Activated CD4-positive, alpha-beta T cell treated with anti-CD3 and anti-CD28 coated beads, Interleukin-2, amount 10 ng/mL, durations not matched to agents 24 days and 14 days (primary cell): Measurements from ENCODE around the gene FNDC3B. TPM values are rescaled to one million over a fixed set of nuclear protein-coding genes. Genes with fewer than 3 reads are reported as not detected.

Source experiments
- DNase-seq: peaks from one replicate; pipeline ENCODE4 v3.0.0; 2022
- H3K27ac Mint-ChIP-seq: one replicate; pipeline ENCODE4 v1.8.0; 2022; ENCODE audit warnings: mild to moderate bottlenecking, mixed read lengths
- H3K27me3 Mint-ChIP-seq: one replicate; pipeline ENCODE4 v1.8.0; 2022; ENCODE audit warnings: mixed read lengths
- H3K36me3 Mint-ChIP-seq: one replicate; pipeline ENCODE4 v1.8.0; 2022; ENCODE audit warnings: low read depth, mild to moderate bottlenecking, mixed read lengths
- H3K4me1 Mint-ChIP-seq: one replicate; pipeline ENCODE4 v1.8.0; 2021; ENCODE audit warnings: mixed read lengths
- H3K4me3 Mint-ChIP-seq: one replicate; pipeline ENCODE4 v1.8.0; 2022; ENCODE audit warnings: mild to moderate bottlenecking, moderate library complexity, mixed read lengths
- H3K9me3 Mint-ChIP-seq: one replicate; pipeline ENCODE4 v1.8.0; 2021; ENCODE audit warnings: mixed read lengths
- intact Hi-C: fragments of 100-400 bp; cut with micrococcal nuclease; formaldehyde crosslinking; loops from one replicate; pipeline ENCODE4 v1.15.1; 2023
- total RNA-seq: library from RNA; stranded (reverse); gene quantifications from 2 replicates; pipeline ENCODE4 v1.2.3, GENCODE V29; 2022

Gene FNDC3B
- total RNA-seq, 1 donor from 2014 or later = 19.6 TPM

DNA sequence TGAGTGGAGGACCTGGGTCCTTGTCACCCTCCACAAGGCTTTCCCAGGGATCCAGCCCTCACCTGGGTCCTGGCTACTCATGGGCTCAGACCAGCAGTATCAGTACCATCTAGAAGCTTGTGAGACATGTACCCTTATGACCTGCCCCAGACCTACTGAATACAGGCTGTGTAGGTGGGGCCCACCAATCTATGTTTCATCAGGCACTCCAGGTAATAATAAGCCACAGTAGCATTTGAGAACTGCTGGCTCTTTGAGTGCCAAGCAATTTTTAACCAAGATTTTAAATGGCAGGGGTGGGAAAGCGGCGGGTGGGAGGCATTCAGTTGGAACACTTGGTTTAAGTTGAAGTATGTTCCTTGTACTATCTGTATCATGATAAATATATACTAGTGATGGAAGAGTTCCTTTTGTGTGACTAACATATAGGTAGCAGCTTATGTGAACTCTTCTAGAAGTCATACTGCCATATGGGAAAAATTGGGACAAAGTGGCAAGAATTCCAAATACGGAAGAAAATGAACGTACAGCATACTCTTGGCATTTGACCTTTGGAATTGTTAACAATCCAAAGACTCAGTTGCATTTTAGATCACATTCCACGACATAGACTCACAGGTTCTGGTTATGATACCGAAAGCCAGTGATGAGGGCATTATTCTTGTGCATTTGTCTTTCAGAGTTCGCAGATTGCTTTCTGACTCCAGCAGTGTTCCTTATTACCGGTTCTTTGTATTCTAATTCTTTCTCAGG, 218.4 kb downstream of the FNDC3B start:
- Mint-ChIP-seq H3K36me3 (peaks cover 12% of the 10 kb centered on the region), H3K4me3 (no peak overlapping the region), H3K4me1 (peaks cover 3% of the 10 kb centered on the region), H3K27ac (no peak overlapping the region), H3K9me3 (no peaks in the 10 kb centered on the region), H3K27me3 (no peaks in the 10 kb centered on the region)
- DNase-seq = no peak
- intact Hi-C loops = no loop called here

DNA sequence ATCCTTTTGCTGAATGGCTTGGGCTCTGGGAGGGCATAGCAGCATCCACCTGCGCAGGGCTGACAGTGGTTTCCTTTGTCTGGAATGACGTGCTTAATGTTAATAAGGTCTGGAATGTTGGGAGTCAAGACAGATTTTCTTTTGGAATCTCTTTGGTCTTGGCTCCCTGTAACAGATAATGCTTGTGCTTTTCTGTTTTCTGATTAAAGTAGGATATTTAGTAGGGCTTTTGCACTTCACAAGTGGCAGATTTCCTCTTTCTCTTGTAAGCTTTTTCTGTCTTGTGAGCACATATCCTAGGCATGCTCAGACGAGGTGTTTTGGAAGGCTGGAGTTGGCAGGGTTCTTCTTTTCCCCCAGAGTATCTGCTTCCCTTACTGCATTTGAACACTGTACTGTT, 219.2 kb downstream of the FNDC3B start:
- Mint-ChIP-seq H3K36me3 (peaks cover 10% of the 10 kb centered on the region), H3K27ac (no peak overlapping the region), H3K4me3 (no peak overlapping the region), H3K27me3 (no peaks in the 10 kb centered on the region), H3K4me1 (peaks cover 3% of the 10 kb centered on the region), H3K9me3 (no peaks in the 10 kb centered on the region)
- no peak for DNase-seq
- intact Hi-C loops = no loop called here

GRCh38 chr3:172259111-172259541, 219.7 kb downstream of the FNDC3B start:
- no peaks in the 10 kb centered on the region for H3K27me3 Mint-ChIP-seq
- intact Hi-C loops = no loop called here
- no peak overlapping the region for H3K4me3 Mint-ChIP-seq
- peaks cover 10% of the 10 kb centered on the region for H3K36me3 Mint-ChIP-seq
- peaks cover 3% of the 10 kb centered on the region for H3K4me1 Mint-ChIP-seq
- no peaks in the 10 kb centered on the region for H3K9me3 Mint-ChIP-seq
- DNase-seq = no peak
- H3K27ac Mint-ChIP-seq = no peak overlapping the region

DNA sequence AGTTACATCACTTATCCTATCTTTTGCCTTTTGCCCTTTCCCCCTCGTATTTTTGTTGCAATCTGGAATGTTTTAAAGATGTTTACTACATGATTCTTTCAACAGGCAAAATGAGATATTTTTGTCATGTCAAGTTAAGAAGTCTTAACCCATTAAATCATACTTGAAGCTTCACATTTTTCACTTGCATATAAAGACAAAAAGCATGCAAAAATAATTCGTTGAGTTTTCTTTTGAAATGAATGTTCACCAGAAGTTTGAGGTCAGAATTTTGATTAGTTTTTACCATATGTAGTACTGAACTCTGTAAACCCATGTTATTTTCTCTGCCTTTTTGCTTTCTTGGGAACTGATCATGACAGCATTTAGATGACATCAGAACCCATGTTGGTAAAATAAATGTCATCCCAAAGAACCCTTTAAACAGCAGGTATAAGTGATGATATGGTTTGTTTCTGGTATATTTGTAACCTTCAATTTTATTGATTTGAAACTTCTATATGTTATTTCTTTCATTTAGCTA, 220.4 kb downstream of the FNDC3B start:
- no peak overlapping the region for H3K27ac Mint-ChIP-seq

DNA sequence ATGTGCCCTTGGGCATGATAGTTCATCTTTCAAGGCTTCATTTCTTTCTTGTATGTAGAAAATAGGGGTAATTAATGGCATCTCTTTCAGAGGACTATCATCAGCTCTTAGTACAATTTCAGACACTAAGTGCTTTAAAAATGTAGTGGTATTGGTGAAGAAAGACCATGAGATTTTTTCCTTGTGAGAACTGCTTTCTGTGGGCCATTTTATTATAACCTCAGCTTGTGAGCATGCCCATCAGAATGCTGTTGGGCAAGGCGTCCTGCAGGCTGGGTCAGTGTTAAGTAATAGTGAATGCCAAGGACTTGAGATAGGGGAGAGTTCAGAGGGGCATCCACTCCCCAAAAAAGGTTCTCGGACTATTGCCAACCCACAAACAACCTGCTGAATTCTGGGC, 221.0 kb downstream of the FNDC3B start:
- H3K27ac Mint-ChIP-seq = no peak overlapping the region
- H3K4me3 Mint-ChIP-seq = no peak overlapping the region
- no peaks in the 10 kb centered on the region for H3K4me1 Mint-ChIP-seq
- intact Hi-C loops = no loop called here
- H3K9me3 Mint-ChIP-seq = no peaks in the 10 kb centered on the region
- no peak for DNase-seq
- H3K27me3 Mint-ChIP-seq = no peaks in the 10 kb centered on the region
- H3K36me3 Mint-ChIP-seq = peaks cover 11% of the 10 kb centered on the region

More for the DNA sequence above, 220.4 kb downstream of the FNDC3B start:
- no peaks in the 10 kb centered on the region for H3K9me3 Mint-ChIP-seq
- peaks cover 11% of the 10 kb centered on the region for H3K36me3 Mint-ChIP-seq
- no peak for DNase-seq
- H3K27me3 Mint-ChIP-seq = no peaks in the 10 kb centered on the region
- no peak overlapping the region for H3K4me3 Mint-ChIP-seq
- intact Hi-C loops = no loop called here
- H3K4me1 Mint-ChIP-seq = no peaks in the 10 kb centered on the region

DNA sequence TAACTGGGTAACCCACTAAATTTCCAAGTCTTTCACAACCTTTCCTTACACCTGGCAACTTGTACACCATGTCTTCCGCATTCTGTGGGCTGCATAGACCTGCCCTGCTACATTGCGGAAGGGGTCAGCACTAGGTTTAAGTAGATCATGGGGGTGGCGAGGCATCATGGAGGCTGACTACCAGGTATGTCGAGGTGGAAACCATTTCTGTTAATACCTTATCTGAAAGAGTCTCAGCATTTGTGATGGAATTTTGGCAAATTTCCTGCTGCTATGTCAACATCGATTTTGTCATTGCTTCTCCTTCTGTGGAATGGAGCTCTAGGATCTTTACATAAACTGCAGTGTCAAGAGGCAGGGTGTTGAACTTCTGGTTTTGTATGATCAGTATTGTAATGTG, 221.7 kb downstream of the FNDC3B start:
- intact Hi-C loops = no loop called here
- H3K4me1 Mint-ChIP-seq = no peaks in the 10 kb centered on the region
- no peaks in the 10 kb centered on the region for H3K27me3 Mint-ChIP-seq
- no peak for DNase-seq
- peaks cover 8% of the 10 kb centered on the region for H3K36me3 Mint-ChIP-seq
- no peak overlapping the region for H3K4me3 Mint-ChIP-seq
- no peaks in the 10 kb centered on the region for H3K9me3 Mint-ChIP-seq
- H3K27ac Mint-ChIP-seq = no peak overlapping the region

DNA sequence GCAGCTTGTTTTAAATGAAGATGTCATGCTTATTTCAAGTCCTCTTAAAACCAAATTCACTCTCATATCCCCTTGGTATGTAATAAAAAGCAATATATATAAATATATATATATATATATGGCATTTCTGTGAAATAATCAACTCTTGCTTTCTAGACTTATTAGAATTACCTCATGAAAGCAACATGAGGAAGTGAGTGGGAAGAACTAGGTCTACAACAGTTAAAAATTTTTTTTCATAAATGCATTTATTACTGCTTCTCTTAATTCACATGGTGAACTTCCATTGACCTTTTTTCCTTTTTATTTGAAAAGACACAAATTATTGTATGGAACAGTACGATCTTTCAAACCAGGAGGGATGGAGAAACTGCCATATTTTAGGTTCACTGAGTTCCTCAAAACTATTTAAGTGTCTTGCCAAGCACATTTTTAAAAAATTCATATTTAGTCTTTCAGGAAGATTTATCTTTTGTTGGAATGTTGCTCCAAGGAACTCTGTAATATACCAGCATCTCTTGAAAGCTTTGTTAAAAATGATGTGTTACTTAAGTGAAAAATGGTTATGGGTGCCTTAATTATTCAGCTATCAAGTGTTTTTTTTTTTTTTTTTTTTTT, 223.7 kb downstream of the FNDC3B start:
- no peaks in the 10 kb centered on the region for H3K27me3 Mint-ChIP-seq
- H3K36me3 Mint-ChIP-seq = peaks cover 9% of the 10 kb centered on the region
- H3K4me1 Mint-ChIP-seq = no peaks in the 10 kb centered on the region
- no peak for DNase-seq
- no peaks in the 10 kb centered on the region for H3K9me3 Mint-ChIP-seq
- H3K27ac Mint-ChIP-seq = no peak overlapping the region
- H3K4me3 Mint-ChIP-seq = no peak overlapping the region
- intact Hi-C loops = no loop called here

DNA sequence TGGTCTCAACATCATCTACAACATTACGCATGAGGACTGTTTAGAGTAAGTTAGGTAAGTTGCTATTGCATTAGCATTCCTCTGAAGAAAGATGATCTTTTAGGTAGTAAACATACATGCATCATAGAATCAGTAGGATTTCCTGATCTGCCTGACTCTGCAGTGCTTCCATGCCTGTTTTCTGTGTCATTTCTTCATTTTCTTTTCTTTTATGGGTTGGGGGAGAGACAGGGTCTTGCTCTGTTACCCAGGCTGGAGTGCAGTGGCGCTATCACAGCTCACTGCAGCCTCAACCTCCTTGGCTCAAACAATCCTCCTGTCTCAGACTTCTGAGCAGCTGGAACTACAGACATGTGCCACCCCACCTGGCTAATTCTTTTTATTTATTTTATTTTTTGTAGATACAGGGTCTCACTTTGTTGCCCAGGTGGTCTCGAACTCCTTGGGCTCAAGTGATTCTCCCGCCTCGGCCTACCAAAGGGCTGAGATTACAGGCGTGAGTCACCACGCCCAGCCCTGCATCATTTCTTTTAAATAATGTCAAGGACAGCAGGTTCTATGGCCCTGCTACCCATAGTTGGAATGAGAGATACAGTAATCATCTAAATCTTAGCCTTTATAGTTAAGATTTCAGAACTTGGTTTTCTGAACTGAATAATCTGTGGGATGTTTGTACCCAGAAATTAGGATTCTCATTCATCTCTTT, 224.6 kb downstream of the FNDC3B start:
- DNase-seq = no peak
- no peaks in the 10 kb centered on the region for H3K4me1 Mint-ChIP-seq
- no peaks in the 10 kb centered on the region for H3K9me3 Mint-ChIP-seq
- H3K27me3 Mint-ChIP-seq = no peaks in the 10 kb centered on the region
- intact Hi-C loops = no loop called here
- H3K4me3 Mint-ChIP-seq = no peak overlapping the region
- no peak overlapping the region for H3K27ac Mint-ChIP-seq
- H3K36me3 Mint-ChIP-seq = peaks cover 9% of the 10 kb centered on the region

DNA sequence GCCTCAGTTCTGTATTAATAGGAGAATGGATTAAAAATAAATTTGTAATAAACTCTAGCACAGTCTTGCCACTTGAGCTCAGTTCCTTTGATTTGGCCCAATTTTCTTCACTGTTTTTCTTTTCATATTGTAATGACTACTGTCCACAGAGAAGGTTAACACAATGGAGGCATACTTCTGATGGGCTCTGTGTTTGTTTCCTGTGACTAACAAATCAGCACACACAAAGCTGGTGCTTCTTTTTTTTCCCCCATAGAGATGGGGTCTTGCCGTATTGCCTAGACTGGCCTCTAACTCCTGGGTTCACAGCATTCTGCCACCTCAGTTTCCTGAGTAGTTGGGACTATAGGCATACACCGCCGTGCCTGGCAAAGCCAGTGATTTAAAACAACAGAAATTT, 226.7 kb downstream of the FNDC3B start:
- Mint-ChIP-seq H3K27ac (no peak overlapping the region), H3K4me3 (no peak overlapping the region), H3K36me3 (peaks cover 11% of the 10 kb centered on the region), H3K4me1 (no peaks in the 10 kb centered on the region), H3K9me3 (no peaks in the 10 kb centered on the region), H3K27me3 (no peaks in the 10 kb centered on the region)
- DNase-seq = peak; percentile 42
- intact Hi-C loops = no loop called here

DNA sequence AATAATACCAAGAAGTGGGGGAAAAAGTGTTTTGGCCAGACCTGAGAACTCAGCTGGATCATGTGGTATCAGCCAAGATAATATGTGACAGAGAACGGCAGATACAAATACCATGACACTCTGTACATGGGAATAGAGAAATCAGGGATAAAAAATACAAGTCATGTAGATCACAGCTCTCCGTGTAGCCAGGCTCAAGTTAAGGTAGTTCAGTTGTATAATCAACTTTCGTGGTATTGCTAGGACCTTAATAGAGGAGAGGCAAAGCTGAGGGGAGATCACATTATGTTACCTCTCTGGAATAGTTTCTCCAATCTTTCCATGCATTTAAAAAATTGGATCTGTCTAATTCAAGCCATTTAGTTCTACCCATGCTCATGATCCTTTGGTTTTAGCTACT, 229.0 kb downstream of the FNDC3B start:
- H3K4me1 Mint-ChIP-seq = no peaks in the 10 kb centered on the region
- peaks cover 11% of the 10 kb centered on the region for H3K36me3 Mint-ChIP-seq
- no peaks in the 10 kb centered on the region for H3K27me3 Mint-ChIP-seq
- intact Hi-C loops = no loop called here
- DNase-seq = no peak
- no peak overlapping the region for H3K4me3 Mint-ChIP-seq
- no peaks in the 10 kb centered on the region for H3K9me3 Mint-ChIP-seq
- H3K27ac Mint-ChIP-seq = no peak overlapping the region

DNA sequence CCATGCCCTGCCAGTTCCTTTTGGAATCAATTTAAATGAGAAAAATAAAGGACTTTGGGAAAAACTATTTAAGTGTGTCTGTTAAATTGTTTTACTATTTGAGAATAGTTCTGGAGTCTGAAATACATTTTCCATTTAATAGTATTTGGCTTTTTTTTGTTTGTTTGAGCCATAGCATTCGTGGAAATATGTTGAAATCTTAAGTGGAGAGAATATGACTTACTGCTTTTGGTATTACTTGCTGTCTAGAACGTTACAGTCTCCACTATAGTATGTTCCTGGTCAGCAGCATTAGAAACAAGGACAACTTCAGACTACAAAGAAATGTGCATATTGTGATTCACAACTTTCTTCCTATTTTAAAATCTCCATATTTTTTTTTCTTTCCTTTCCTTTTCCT, 229.5 kb downstream of the FNDC3B start:
- no peaks in the 10 kb centered on the region for H3K4me1 Mint-ChIP-seq
- intact Hi-C loops = no loop called here
- DNase-seq = no peak
- H3K9me3 Mint-ChIP-seq = no peaks in the 10 kb centered on the region
- H3K36me3 Mint-ChIP-seq = peaks cover 11% of the 10 kb centered on the region
- H3K27me3 Mint-ChIP-seq = no peaks in the 10 kb centered on the region
- no peak overlapping the region for H3K4me3 Mint-ChIP-seq
- H3K27ac Mint-ChIP-seq = no peak overlapping the region

DNA sequence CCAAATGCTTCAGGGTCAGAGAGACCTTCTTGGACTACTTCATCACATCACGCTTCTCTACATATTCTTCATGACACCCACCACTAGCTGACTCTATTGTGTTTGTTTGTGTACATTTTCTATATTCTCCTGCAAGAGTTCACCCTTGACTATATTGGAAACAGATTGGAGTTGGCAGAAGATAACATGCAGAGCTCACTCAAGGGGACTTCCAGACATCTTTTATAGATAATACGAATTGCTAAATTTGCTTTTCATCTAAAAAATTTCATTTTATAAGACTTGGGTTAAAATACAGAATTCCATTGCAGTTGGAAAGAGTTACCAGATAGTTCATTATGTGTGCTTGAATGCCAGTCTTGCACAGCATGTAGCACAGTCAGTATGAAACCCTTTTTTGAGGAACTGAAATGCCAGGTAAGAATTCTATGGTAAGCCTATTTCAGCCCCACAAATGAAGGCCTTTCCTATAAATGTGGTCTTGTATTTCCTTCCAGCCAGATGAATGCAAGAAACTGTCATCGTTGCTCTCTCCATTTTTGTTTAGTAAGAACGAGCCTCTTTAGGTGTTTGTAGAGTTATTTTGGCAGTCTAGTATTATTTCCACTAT, 231.3 kb downstream of the FNDC3B start:
- intact Hi-C loops = no loop called here
- H3K36me3 Mint-ChIP-seq = peaks cover 9% of the 10 kb centered on the region

DNA sequence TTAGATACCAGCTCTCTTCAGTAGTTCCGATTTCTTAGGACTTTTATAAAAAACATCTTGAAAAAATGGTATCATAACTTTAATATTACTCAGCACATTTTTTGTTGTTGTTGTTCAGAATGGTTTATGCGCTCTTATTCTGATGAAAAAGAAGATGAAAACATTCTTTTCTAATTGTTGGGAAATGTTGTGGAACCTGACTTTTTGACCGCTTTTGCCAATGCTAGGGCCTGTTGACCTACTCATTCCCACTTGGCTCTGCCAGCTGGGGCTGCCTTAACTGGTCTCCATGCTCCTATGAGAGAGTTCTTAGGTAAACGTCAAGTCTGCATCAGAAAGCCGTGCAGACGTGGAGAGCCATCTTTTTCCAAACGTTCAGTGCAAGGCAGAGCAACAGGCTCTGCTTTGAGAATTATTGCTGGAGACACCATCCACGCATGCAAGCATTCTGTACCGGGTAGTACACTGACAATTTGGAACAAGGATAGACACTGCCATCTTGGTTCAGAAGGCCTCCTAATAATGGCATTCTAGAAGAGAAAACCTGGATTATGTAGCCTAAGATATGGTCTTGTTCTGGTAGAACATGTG, 232.1 kb downstream of the FNDC3B start:
- intact Hi-C loops = no loop called here
- Mint-ChIP-seq H3K9me3 (no peaks in the 10 kb centered on the region), H3K4me3 (no peak overlapping the region), H3K27me3 (no peaks in the 10 kb centered on the region), H3K36me3 (peaks cover 9% of the 10 kb centered on the region), H3K4me1 (no peaks in the 10 kb centered on the region), H3K27ac (no peak overlapping the region)
- peak; percentile 40 for DNase-seq

More for the DNA sequence above, 231.3 kb downstream of the FNDC3B start:
- Mint-ChIP-seq H3K9me3 (no peaks in the 10 kb centered on the region), H3K4me3 (no peak overlapping the region), H3K27me3 (no peaks in the 10 kb centered on the region), H3K27ac (no peak overlapping the region), H3K4me1 (no peaks in the 10 kb centered on the region)
- DNase-seq = no peak
